CD4-positive, alpha-beta T cell treated with Interleukin-4 for 1 hour (primary cell): ENCODE results near the gene UBE2C.

ENCODE experiments used
- DNase-seq, 2 donors: peaks; one replicate each; pipeline ENCODE4 v3.0.0-alpha.2; 2020 to 2022

The UBE2C gene

GRCh38 chr20:45861221-45862075 lies 49.0 kb downstream of the UBE2C start:
- no peak for DNase-seq

DNA sequence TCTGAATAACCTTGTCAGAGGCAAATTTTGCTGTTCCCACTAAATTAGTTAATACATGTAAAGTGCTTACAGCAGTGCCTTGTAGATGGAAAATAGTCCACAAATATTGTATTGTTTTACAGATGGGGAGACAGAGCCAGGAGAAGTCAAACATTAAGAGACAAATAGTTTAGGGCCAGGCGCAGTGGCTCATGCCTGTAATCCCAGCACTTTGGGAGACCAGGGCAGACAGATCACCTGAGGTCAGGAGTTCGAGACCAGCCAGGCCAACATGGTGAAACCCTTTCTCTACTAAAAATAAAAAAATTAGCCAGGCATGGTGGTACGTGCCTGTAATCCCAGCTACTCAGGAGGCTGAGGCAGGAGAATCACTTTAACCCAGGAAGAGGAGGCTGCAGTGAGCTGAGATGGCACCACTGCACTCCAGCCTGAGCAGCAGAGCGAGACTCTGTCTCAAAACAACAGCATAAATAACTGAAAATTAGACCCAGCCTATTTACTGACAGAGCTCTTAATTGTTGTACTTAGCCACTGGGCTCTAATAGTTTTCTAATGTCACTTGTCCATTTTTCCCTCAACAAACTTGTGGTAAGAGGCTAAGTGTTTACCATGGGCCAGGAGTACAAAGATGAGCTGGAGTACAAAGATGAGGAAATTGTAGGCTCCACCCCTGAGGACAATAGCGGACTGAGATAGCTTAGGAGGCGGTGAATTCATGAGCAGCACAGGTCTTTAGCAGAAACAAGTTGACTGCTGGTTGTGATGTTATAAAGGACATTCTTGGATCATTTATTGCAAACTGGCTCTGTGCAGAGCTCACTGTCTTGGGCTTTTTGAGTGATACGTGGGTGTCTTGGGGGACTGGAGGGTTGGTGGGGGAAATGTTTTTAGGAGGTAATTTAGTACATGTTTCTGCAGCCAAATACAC lies 51.4 kb downstream of the UBE2C start:
- DNase-seq = no peak

DNA sequence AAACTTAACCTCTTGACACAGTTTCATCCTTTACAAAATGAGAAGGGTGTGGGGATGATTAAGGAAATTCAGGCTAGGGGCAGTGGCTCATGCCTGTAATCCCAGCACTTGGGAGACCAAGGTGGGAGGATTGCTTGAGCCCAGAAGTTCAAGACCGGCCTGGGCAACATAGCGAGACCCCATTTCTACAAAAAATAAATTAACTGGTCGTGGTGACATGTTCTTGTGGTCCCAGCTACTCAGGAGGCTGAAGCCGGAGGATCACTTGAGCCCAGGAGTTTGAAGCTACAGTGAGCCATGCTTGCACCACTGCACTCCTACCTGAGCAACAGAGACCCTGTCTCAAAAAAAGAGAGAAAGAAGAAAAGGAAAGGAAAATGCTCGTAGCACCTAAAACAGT lies 54.0 kb downstream of the UBE2C start:
- DNase-seq = no peak
